ENCODE data around the gene ARHGEF1. TPM values are rescaled to one million over a fixed set of nuclear protein-coding genes. Genes with fewer than 3 reads are reported as not detected.
"Not testable (repeated sequence)": the region's sequence is repeated elsewhere in the genome, so short reads cannot be mapped to it uniquely, and the experiment has no call there.

Gene ARHGEF1
- total RNA-seq, 1 donor from 2014 or later: 73.1 TPM

DNA sequence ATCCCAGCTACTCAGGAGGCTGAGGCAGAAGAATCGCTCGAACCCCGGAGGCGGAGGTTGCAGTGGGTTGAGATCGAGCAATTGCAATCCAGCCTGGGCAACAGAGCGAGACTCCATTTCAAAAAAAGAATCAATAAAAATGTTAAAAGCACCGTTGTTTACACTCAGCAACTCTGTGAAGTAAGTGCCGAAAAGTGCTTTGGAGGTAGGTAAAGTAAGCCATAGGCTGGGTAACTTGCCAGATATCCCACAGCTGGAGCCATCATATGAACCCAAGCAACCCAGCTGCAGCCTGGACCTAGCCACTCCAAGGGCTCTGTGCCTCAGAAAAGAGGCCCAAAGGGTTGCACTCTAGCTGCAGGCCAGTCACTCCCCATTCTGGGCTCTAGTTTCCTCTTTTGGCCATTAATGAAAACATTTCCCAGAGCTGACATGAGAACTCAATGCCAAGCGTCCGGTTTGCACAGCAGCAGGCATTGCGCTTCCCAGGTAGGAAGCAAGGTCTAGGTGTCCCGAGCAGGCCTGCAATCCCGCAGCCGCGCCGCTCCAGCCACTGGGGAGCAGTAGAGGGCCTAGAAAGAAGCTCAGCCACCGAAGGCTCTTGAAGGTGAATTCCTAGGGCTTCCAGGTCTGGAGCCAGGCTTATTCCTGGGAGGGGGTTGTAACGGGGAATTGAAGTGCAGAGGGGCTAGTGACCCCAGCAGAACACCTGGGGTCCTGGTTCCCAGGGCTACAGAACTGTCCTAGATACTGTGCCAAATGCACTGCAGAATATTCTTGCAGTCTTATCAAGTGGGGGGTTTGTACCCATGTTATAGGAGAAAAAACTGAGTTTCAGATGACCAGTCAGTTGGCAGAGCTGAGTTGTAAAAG lies 10.0 kb upstream of the ARHGEF1 start:
- no peak for FAIRE-seq
- H3K4me3 Mint-ChIP-seq (ENCODE audit: unreplicated experiment): no peak overlapping the region

DNA sequence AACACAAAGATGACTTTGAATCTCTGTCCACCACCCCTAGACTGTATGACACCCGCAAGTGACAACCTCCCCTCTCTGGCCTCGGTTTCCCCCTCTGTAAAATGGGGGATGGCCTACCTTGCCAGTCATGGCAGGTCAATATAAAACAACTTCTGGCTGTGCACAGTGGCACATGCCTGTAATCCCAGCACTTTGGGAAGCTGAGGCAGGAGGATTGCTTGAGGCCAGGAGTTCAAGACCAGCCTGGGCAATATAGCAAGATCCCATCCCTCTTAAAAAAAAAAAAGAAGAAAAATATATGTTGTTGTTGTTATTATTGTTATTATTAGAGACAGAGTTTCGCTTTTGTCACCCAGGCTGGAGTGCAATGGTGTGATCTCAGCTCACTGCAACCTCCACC lies 7.0 kb upstream of the ARHGEF1 start:
- H3K4me2 ChIP-seq (ENCODE audit: low read length); H3K36me3 Mint-ChIP-seq (ENCODE audit: low read depth, unreplicated experiment); H2AFZ ChIP-seq (ENCODE audit: low read depth, low read length); H3K4me1 Mint-ChIP-seq (ENCODE audit: low read depth, unreplicated experiment); H3K4me1 ChIP-seq (ENCODE audit: insufficient read depth, low read length); H3K4me3 Mint-ChIP-seq (ENCODE audit: unreplicated experiment); H3K27me3 Mint-ChIP-seq (ENCODE audit: low read depth, unreplicated experiment); H3K27ac ChIP-seq (ENCODE audit: low read depth, low read length); H3K27ac Mint-ChIP-seq (ENCODE audit: unreplicated experiment); H3K27me3 ChIP-seq (ENCODE audit: insufficient read depth, low read length); DNase-seq (ENCODE audit: low read depth); H3K9ac ChIP-seq (ENCODE audit: low read length); H3K9me3 Mint-ChIP-seq (ENCODE audit: unreplicated experiment); H3K9me3 ChIP-seq (ENCODE audit: insufficient read depth, low read depth, low read length); FAIRE-seq; H3K4me3 ChIP-seq (ENCODE audit: insufficient read depth, low read depth, low read length); H3K79me2 ChIP-seq (ENCODE audit: insufficient read depth, low read length): not testable (repeated sequence)
- peaks cover 21% of the 10 kb centered on the region for H4K20me1 ChIP-seq (ENCODE audit: insufficient read depth, low read length)
- H3K36me3 ChIP-seq (ENCODE audit: insufficient read depth, low read length): peaks cover 13% of the 10 kb centered on the region

More for the DNA sequence above, 10.0 kb upstream of the ARHGEF1 start:
- H3K27me3 Mint-ChIP-seq (ENCODE audit: low read depth, unreplicated experiment): no peaks in the 10 kb centered on the region
- no peak overlapping the region for H3K4me3 ChIP-seq (ENCODE audit: insufficient read depth, low read depth, low read length)
- H3K4me1 Mint-ChIP-seq (ENCODE audit: low read depth, unreplicated experiment): peaks cover 14% of the 10 kb centered on the region
- H3K9me3 ChIP-seq (ENCODE audit: insufficient read depth, low read depth, low read length): no peaks in the 10 kb centered on the region
- no peak overlapping the region for H2AFZ ChIP-seq (ENCODE audit: low read depth, low read length)
- no peak overlapping the region for H3K4me2 ChIP-seq (ENCODE audit: low read length)
- no peak for TF ChIP-seq EZH2 (IDR thresholded peaks at IDR 0.05; ENCODE audit: insufficient read depth, low read length)
- TF ChIP-seq, protein P1, sequence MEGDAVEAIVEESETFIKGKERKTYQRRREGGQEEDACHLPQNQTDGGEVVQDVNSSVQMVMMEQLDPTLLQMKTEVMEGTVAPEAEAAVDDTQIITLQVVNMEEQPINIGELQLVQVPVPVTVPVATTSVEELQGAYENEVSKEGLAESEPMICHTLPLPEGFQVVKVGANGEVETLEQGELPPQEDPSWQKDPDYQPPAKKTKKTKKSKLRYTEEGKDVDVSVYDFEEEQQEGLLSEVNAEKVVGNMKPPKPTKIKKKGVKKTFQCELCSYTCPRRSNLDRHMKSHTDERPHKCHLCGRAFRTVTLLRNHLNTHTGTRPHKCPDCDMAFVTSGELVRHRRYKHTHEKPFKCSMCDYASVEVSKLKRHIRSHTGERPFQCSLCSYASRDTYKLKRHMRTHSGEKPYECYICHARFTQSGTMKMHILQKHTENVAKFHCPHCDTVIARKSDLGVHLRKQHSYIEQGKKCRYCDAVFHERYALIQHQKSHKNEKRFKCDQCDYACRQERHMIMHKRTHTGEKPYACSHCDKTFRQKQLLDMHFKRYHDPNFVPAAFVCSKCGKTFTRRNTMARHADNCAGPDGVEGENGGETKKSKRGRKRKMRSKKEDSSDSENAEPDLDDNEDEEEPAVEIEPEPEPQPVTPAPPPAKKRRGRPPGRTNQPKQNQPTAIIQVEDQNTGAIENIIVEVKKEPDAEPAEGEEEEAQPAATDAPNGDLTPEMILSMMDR (IDR thresholded peaks at IDR 0.05; ENCODE audit: insufficient read depth, low read depth, low read length): peak; percentile 47
- peaks cover 36% of the 10 kb centered on the region for H3K36me3 ChIP-seq (ENCODE audit: insufficient read depth, low read length)
- H3K27ac Mint-ChIP-seq (ENCODE audit: unreplicated experiment): peak overlapping the region; percentile 80
- H3K9me3 Mint-ChIP-seq (ENCODE audit: unreplicated experiment): no peaks in the 10 kb centered on the region
- DNase-seq (ENCODE audit: low read depth): peak; percentile 43
- peaks cover 4% of the 10 kb centered on the region for H3K36me3 Mint-ChIP-seq (ENCODE audit: low read depth, unreplicated experiment)
- H3K79me2 ChIP-seq (ENCODE audit: insufficient read depth, low read length): peaks cover 17% of the 10 kb centered on the region
- no peaks in the 10 kb centered on the region for H3K4me1 ChIP-seq (ENCODE audit: insufficient read depth, low read length)
- H4K20me1 ChIP-seq (ENCODE audit: insufficient read depth, low read length): peaks cover 50% of the 10 kb centered on the region
- H3K27me3 ChIP-seq (ENCODE audit: insufficient read depth, low read length): peaks cover 2% of the 10 kb centered on the region
- H3K27ac ChIP-seq (ENCODE audit: low read depth, low read length): no peak overlapping the region
- no peak overlapping the region for H3K9ac ChIP-seq (ENCODE audit: low read length)

DNA sequence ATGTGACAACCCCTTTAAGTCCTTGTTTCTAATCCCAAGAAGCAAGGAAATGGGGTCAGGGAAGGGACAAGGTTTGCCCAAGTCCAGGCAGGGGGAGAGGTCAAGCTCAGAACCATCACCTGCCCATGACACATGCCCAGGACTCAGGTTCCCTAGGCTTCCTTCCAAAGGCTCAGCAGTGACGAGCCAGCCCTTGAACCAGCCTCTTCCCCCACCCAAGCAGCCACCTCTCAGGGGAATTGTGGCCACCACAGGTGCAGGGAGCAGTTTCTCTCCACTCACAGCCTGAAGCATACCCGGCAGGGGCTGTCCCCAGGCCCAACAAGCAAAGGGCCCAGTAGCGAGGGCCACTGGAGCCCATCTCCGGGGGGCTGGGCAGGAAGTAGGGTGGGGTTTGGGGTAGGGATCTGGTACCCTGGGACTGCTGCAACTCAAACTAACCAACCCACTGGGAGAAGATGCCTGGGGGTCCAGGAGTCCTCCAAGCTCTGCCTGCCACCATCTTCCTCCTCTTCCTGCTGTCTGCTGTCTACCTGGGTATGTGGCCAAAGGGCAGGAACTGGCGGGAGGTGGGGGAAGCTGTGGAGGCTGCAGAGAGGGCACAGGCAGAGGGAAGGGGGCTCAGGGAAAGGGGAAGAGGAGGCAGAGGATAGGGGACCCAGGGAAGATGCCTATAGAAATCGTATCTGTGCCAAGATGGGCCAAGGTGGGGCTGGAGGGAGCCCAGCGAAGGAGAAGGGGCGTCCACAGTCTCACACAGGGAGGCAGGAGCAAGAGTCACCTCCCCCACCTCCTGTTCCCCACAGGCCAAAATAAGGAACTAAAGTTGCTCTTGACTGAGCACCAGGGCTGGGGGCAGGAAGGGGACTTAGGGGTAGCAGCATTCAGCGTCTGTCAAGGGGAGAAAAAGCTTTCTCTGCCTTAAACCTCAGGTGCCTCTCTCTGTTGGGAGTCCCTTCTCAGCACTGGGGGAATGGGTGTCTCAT lies 5.8 kb upstream of the ARHGEF1 start, which contains the start of gene CD79A:
Gene CD79A (plus strand): TSS at position 433 of the 986 bp plus-strand sequence. CDS start 26 bp downstream, at position 459.
- Histone ChIP-seq H3K9me3 (ENCODE audit: insufficient read depth, low read depth, low read length) (no peaks in the 10 kb centered on the region), H3K36me3 (ENCODE audit: insufficient read depth, low read length) (peaks cover 3% of the 10 kb centered on the region), H3K4me3 (ENCODE audit: insufficient read depth, low read depth, low read length) (no peak within 1 kb of the TSS), H3K27ac (ENCODE audit: low read depth, low read length) (no peak within 1 kb of the TSS), H3K4me1 (ENCODE audit: insufficient read depth, low read length) (no peaks in the 10 kb centered on the region), H3K79me2 (ENCODE audit: insufficient read depth, low read length) (no peaks in the 10 kb centered on the region), H3K9ac (ENCODE audit: low read length) (no peak within 1 kb of the TSS), H3K27me3 (ENCODE audit: insufficient read depth, low read length) (peaks cover 2% of the 10 kb centered on the region), H3K4me2 (ENCODE audit: low read length) (no peak within 1 kb of the TSS), H2AFZ (ENCODE audit: low read depth, low read length) (no peak within 1 kb of the TSS), H4K20me1 (ENCODE audit: insufficient read depth, low read length) (peaks cover 9% of the 10 kb centered on the region)
- H3K36me3 Mint-ChIP-seq (ENCODE audit: low read depth, unreplicated experiment): no peaks in the 10 kb centered on the region
- no peak within 1 kb of the TSS for H3K4me3 Mint-ChIP-seq (ENCODE audit: unreplicated experiment)
- peaks cover 7% of the 10 kb centered on the region for H3K27me3 Mint-ChIP-seq (ENCODE audit: low read depth, unreplicated experiment)
- H3K4me1 Mint-ChIP-seq (ENCODE audit: low read depth, unreplicated experiment): no peaks in the 10 kb centered on the region
- no peak within 1 kb of the TSS for H3K27ac Mint-ChIP-seq (ENCODE audit: unreplicated experiment)
- H3K9me3 Mint-ChIP-seq (ENCODE audit: unreplicated experiment): no peaks in the 10 kb centered on the region
- DNase-seq (ENCODE audit: low read depth): no peak
- FAIRE-seq: no peak
- TF ChIP-seq, protein P1 (IDR thresholded peaks at IDR 0.05; ENCODE audit: insufficient read depth, low read depth, low read length): no peak
- TF ChIP-seq EZH2 (IDR thresholded peaks at IDR 0.05; ENCODE audit: insufficient read depth, low read length): no peak

Data from astrocyte (in vitro differentiated cells and primary cell).